NCI-H187 treated with DMSO at 0.1 percent for 48 hours (cell line): ENCODE measurements around the gene LRRC14B.
"Not testable (repeated sequence)": the region's sequence is repeated elsewhere in the genome, so short reads cannot be mapped to it uniquely, and the experiment has no call there.

Experiments used
- DNase-seq: peaks from one replicate; lab custom pipeline; 2025; lab: John Stamatoyannopoulos, UW

The LRRC14B gene

GRCh38 chr5:192691-192969 is 1.3 kb downstream of the LRRC14B start:
- no peak for DNase-seq

- no peak for DNase-seq
These were observed 1.9 kb downstream of the LRRC14B start for GRCh38 chr5:192970-193831.

GRCh38 chr5:194102-194501 is 2.8 kb downstream of the LRRC14B start:
- DNase-seq: no peak

GRCh38 chr5:194603-195209 is 3.4 kb downstream of the LRRC14B start:
- DNase-seq: no peak

GRCh38 chr5:195401-196160 is 4.3 kb downstream of the LRRC14B start:
- no peak for DNase-seq

- no peak for DNase-seq
These were observed 5.1 kb downstream of the LRRC14B start for GRCh38 chr5:196350-196749.

GRCh38 chr5:197031-197430 is 5.7 kb downstream of the LRRC14B start:
- DNase-seq: not testable (repeated sequence)

- no peak for DNase-seq
These were observed 6.7 kb downstream of the LRRC14B start for GRCh38 chr5:197892-198489.

GRCh38 chr5:198516-199196 is 7.4 kb downstream of the LRRC14B start:
- no peak for DNase-seq

- DNase-seq: no peak
These were observed 8.1 kb downstream of the LRRC14B start for GRCh38 chr5:199197-199949.

- DNase-seq: no peak
These were observed 8.8 kb downstream of the LRRC14B start for GRCh38 chr5:199950-200645.

GRCh38 chr5:200985-201384 is 9.7 kb downstream of the LRRC14B start:
- no peak for DNase-seq

- DNase-seq: no peak
These were observed 10.4 kb downstream of the LRRC14B start for GRCh38 chr5:201672-202071.

GRCh38 chr5:203246-203930 is 12.1 kb downstream of the LRRC14B start:
- DNase-seq: no peak

- no peak for DNase-seq
These were observed 12.7 kb downstream of the LRRC14B start for GRCh38 chr5:204001-204400.

- no peak for DNase-seq
These were observed 13.2 kb downstream of the LRRC14B start for GRCh38 chr5:204462-204861.

- no peak for DNase-seq
These were observed 13.8 kb downstream of the LRRC14B start for GRCh38 chr5:204966-205670.

- DNase-seq: no peak
These were observed 15.1 kb downstream of the LRRC14B start for GRCh38 chr5:206406-206805.

- no peak for DNase-seq
These were observed 15.7 kb downstream of the LRRC14B start for GRCh38 chr5:206927-207536.
